NK-92 treated with Interleukin-12 subunit alpha and Interleukin-12 subunit beta, amount 100 ng/mL, for 24 hours (cell line): ENCODE data around the gene ECI2.
"Not testable (repeated sequence)": the region's sequence is repeated elsewhere in the genome, so short reads cannot be mapped to it uniquely, and the experiment has no call there.

ENCODE experiments used
- DNase-seq: peaks from one replicate; lab custom pipeline; 2025; lab: John Stamatoyannopoulos, UW

The ECI2 gene

GRCh38 chr6:4102687-4103244 is 32.6 kb downstream of the ECI2 start:
- DNase-seq, result no peak

- DNase-seq, result no peak
Observed at GRCh38 chr6:4101298-4101697, 34.1 kb downstream of the ECI2 start.

GRCh38 chr6:4100655-4101054 is 34.7 kb downstream of the ECI2 start:
- DNase-seq, result no peak

GRCh38 chr6:4093288-4093687 is 42.1 kb downstream of the ECI2 start:
- no peak for DNase-seq

GRCh38 chr6:4091941-4092340 is 43.4 kb downstream of the ECI2 start:
- DNase-seq, result no peak

GRCh38 chr6:4090043-4090442 is 45.3 kb downstream of the ECI2 start:
- not testable (repeated sequence) for DNase-seq

GRCh38 chr6:4088704-4089103 is 46.7 kb downstream of the ECI2 start:
- DNase-seq, result no peak

GRCh38 chr6:4085332-4085700 is 50.1 kb downstream of the ECI2 start:
- no peak for DNase-seq

GRCh38 chr6:4084444-4085331 is 50.7 kb downstream of the ECI2 start:
- DNase-seq, result no peak

GRCh38 chr6:4078691-4079471 is 56.5 kb downstream of the ECI2 start, which contains the start of gene FAM217A:
TSS of gene FAM217A (minus strand) at chr6:4079137. CDS start at chr6:4077414, 1,723 bp downstream.
- DNase-seq, result no peak

- no peak for DNase-seq
Observed at GRCh38 chr6:4074478-4075235, 60.7 kb downstream of the ECI2 start.

- DNase-seq, result no peak
Observed at GRCh38 chr6:4071330-4071729, 64.0 kb downstream of the ECI2 start.

GRCh38 chr6:4069199-4069598 is 66.2 kb downstream of the ECI2 start:
- DNase-seq, result no peak

GRCh38 chr6:4067673-4068072 is 67.7 kb downstream of the ECI2 start:
- DNase-seq, result no peak

- DNase-seq, result no peak
Observed at GRCh38 chr6:4066029-4066755, 69.2 kb downstream of the ECI2 start.
